ENCODE results near the gene SOX1. TPM values are rescaled to one million over a fixed set of nuclear protein-coding genes. Genes with fewer than 3 reads are reported as not detected.

SOX1 gene
- polyA plus RNA-seq, 3 donors: not detected

DNA sequence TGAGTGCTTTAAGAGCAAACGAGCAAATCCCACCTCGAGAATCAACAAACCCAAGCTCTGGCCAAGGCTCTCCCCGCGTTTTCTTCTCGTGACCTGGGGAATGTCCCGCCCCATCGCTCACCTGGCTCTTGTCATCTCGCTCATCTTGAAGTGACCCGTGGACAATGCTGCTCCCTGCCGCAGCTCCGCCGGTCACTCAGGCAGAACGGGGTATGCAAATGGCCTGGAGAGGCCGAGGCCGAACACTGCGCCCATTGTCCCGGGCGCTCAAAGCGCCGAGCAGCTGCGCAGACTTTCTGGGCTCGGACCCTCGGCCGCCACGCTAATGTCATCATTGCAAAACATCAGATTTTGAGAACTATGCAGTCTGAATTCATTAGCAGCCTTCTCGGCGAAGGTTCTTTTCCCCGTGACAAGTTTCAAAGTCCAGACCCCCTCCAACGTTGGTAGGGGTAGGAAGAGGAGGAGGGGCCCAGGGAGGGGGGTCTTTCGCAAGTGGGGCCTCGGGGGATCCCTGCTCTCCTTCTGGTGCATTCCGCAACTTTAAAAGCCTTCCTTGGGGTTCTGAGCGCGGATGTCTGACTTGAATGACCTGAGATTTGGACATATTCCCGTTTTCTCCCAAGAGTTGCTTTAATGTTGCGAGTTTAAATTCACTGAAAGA lies 39.7 kb downstream of the SOX1 start:
- H4K20me1 ChIP-seq (ENCODE audit: insufficient read depth, low read length): no peaks in the 10 kb centered on the region
- H3K9me3 ChIP-seq (replicated peaks in 1 of 2; ENCODE audit: control insufficient read depth in 1 of 2, insufficient read depth in 1 of 2, low read length in 2 of 2): peaks cover 3 to 18% of the 10 kb centered on the region in 2 donors
- H3K4me1 ChIP-seq (ENCODE audit: control insufficient read depth in 1 of 2, insufficient read depth in 2 of 2, low read length in 2 of 2): no peaks in the 10 kb centered on the region
- DNase-seq: no peak
- intact Hi-C loops (cut with micrococcal nuclease): no loop called here
- no peak overlapping the region for H3K9ac ChIP-seq (ENCODE audit: insufficient read depth, low read length, poor library complexity, severe bottlenecking)
- Mint-ChIP-seq H3K4me1 (no peaks in the 10 kb centered on the region), H3K9me3 (peaks cover 0 to 8% (median 5%) of the 10 kb centered on the region in 7 donors), H3K27me3 (ENCODE audit: low read depth in 3 of 3) (peaks cover 64 to 70% (median 64%) of the 10 kb centered on the region in 3 donors), H3K27ac (no peak overlapping the region), H3K4me3 (peak overlapping the region in 1 of 2 donors; percentile 59), H3K36me3 (no peaks in the 10 kb centered on the region)
- TF ChIP-seq, protein P1, sequence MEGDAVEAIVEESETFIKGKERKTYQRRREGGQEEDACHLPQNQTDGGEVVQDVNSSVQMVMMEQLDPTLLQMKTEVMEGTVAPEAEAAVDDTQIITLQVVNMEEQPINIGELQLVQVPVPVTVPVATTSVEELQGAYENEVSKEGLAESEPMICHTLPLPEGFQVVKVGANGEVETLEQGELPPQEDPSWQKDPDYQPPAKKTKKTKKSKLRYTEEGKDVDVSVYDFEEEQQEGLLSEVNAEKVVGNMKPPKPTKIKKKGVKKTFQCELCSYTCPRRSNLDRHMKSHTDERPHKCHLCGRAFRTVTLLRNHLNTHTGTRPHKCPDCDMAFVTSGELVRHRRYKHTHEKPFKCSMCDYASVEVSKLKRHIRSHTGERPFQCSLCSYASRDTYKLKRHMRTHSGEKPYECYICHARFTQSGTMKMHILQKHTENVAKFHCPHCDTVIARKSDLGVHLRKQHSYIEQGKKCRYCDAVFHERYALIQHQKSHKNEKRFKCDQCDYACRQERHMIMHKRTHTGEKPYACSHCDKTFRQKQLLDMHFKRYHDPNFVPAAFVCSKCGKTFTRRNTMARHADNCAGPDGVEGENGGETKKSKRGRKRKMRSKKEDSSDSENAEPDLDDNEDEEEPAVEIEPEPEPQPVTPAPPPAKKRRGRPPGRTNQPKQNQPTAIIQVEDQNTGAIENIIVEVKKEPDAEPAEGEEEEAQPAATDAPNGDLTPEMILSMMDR (IDR thresholded peaks at IDR 0.05): no peak
- peaks cover 27 to 65% of the 10 kb centered on the region in 2 donors for H3K27me3 ChIP-seq (ENCODE audit: control insufficient read depth in 2 of 2, insufficient read depth in 2 of 2, low read length in 2 of 2)
- no peaks in the 10 kb centered on the region for H3K36me3 ChIP-seq (replicated peaks in 1 of 2; ENCODE audit: control insufficient read depth in 1 of 2, insufficient read depth in 2 of 2, low read length in 2 of 2)
- H3K4me3 ChIP-seq (replicated peaks in 1 of 3; ENCODE audit: low read depth in 2 of 3, low read length in 3 of 3): no peak overlapping the region
- no peak overlapping the region for H3K4me2 ChIP-seq (replicated peaks; ENCODE audit: extremely low read depth, low read length, poor library complexity, severe bottlenecking)
- no peak overlapping the region for H2AFZ ChIP-seq (ENCODE audit: insufficient read depth, low read depth, low read length, poor library complexity, severe bottlenecking)
- H3K27ac ChIP-seq (ENCODE audit: low read depth in 1 of 2, low read length in 2 of 2): no peak overlapping the region
- no peaks in the 10 kb centered on the region for H3K79me2 ChIP-seq (ENCODE audit: insufficient read depth, low read length)
- WGBS (ENCODE audit: insufficient coverage): 9% methylated on average over 32 of the region's 36 CpGs

DNA sequence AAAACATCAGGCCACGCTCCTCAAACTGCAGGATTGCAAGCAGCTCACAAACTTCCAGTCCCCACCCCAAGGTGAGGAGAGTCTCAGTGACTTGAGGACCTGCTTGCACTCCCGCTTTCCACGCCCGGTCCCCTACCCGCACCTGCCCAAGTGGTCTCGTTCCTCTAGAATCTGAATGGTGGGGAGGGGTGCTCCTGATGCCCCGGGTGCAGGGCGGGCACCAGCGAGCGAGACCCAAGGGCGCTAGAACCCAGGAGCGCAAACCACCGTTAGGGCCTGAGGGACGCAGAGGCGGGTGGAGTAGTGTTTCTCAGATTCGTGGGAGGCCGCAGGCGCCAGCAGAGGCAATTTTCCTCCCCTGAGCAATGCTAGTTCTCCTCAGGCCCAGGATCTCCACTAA lies 40.3 kb downstream of the SOX1 start:
- peak overlapping the region in 1 of 2 donors; percentile 59 for H3K4me3 Mint-ChIP-seq

More for the DNA sequence above, 40.3 kb downstream of the SOX1 start:
- no peaks in the 10 kb centered on the region for H3K36me3 ChIP-seq (replicated peaks in 1 of 2; ENCODE audit: control insufficient read depth in 1 of 2, insufficient read depth in 2 of 2, low read length in 2 of 2)
- H3K4me3 ChIP-seq (replicated peaks in 1 of 3; ENCODE audit: low read depth in 2 of 3, low read length in 3 of 3): no peak overlapping the region
- no peak overlapping the region for H2AFZ ChIP-seq (ENCODE audit: insufficient read depth, low read depth, low read length, poor library complexity, severe bottlenecking)
- H3K9me3 ChIP-seq (replicated peaks in 1 of 2; ENCODE audit: control insufficient read depth in 1 of 2, insufficient read depth in 1 of 2, low read length in 2 of 2): peaks cover 3 to 18% of the 10 kb centered on the region in 2 donors
- H3K27me3 Mint-ChIP-seq (ENCODE audit: low read depth in 3 of 3): peaks cover 58 to 66% (median 59%) of the 10 kb centered on the region in 3 donors
- H3K4me1 Mint-ChIP-seq: no peaks in the 10 kb centered on the region
- H3K27ac Mint-ChIP-seq: no peak overlapping the region
- H3K9me3 Mint-ChIP-seq: peaks cover 0 to 8% (median 5%) of the 10 kb centered on the region in 7 donors
- DNase-seq: no peak
- no peaks in the 10 kb centered on the region for H3K79me2 ChIP-seq (ENCODE audit: insufficient read depth, low read length)
- H3K27me3 ChIP-seq (ENCODE audit: control insufficient read depth in 2 of 2, insufficient read depth in 2 of 2, low read length in 2 of 2): peaks cover 25 to 59% of the 10 kb centered on the region in 2 donors
- no peak overlapping the region for H3K9ac ChIP-seq (ENCODE audit: insufficient read depth, low read length, poor library complexity, severe bottlenecking)
- H3K27ac ChIP-seq (ENCODE audit: low read depth in 1 of 2, low read length in 2 of 2): no peak overlapping the region
- no peaks in the 10 kb centered on the region for H3K36me3 Mint-ChIP-seq
- H4K20me1 ChIP-seq (ENCODE audit: insufficient read depth, low read length): no peaks in the 10 kb centered on the region
- 67% methylated on average over 1 of the region's 18 CpGs for WGBS (ENCODE audit: insufficient coverage)
- H3K4me2 ChIP-seq (replicated peaks; ENCODE audit: extremely low read depth, low read length, poor library complexity, severe bottlenecking): no peak overlapping the region
- TF ChIP-seq, protein P1 (IDR thresholded peaks at IDR 0.05): no peak
- intact Hi-C loops (cut with micrococcal nuclease): no loop called here
- H3K4me1 ChIP-seq (ENCODE audit: control insufficient read depth in 1 of 2, insufficient read depth in 2 of 2, low read length in 2 of 2): no peaks in the 10 kb centered on the region
